A549 (cell line): ENCODE measurements around the gene PTPRN2. TPM values are rescaled to one million over a fixed set of nuclear protein-coding genes. Genes with fewer than 3 reads are reported as not detected.

ENCODE experiments used
- ATAC-seq, 2 experiments: fragments of 200-7000 bp in 1 of 2; fragments of >200 bp in 1 of 2; cut with Nextera tagmentation in 1 of 2; cut with Tn5 transposase in 1 of 2; 3 replicates each; pipeline versions ENCODE4 v1.8.0 to v1.9.1; 2018 to 2020; ENCODE audit warnings: mild to moderate bottlenecking in 1 of 2, moderate library complexity in 1 of 2
- CTCF ChIA-PET: fragments of 300-600 bp; sonication (Branson Sonifier 250); formaldehyde crosslinking; extraction: SDS; loops from one replicate; lab custom pipeline; 2021; ENCODE audit warnings: antibody characterized with exemption, inconsistent platforms; lab: Yijun Ruan, JAX
- POLR2A ChIA-PET: fragments of 350-600 bp; formaldehyde crosslinking; extraction: SDS; loops from one replicate; lab custom pipeline; 2021; ENCODE audit warnings: antibody characterized with exemption, inconsistent platforms; lab: Yijun Ruan, JAX
- DNase-seq, 2 experiments: peaks; one replicate each; pipeline versions ENCODE4 v3.0.0 to v3.0.0-alpha.2; 2011 to 2016; ENCODE audit warnings: low read depth in 1 of 2, low spot score in 1 of 2
- FAIRE-seq: peaks from 2 replicates; lab custom pipeline; 2011; peaks lifted over from hg19 to GRCh38; lab: Jason Lieb, UNC
- H3K27ac ChIP-seq, 2 experiments: fragments of >200 bp; sonication (Bioruptor Twin); formaldehyde crosslinking; 3 replicates each; pipeline ENCODE4 v1.5.1; 2016 to 2017
- H3K4me1 ChIP-seq: fragments of >200 bp; sonication (Bioruptor Twin); formaldehyde crosslinking; 3 replicates; pipeline ENCODE4 v1.6.1; 2016
- H3K4me2 ChIP-seq: fragments of >200 bp; sonication (Bioruptor Twin); formaldehyde crosslinking; 3 replicates; pipeline ENCODE4 v1.6.1; 2016
- H3K4me3 ChIP-seq: fragments of >200 bp; sonication (Bioruptor Twin); formaldehyde crosslinking; 3 replicates; pipeline ENCODE4 v1.5.1; 2016
- H3K9me3 ChIP-seq: fragments of >200 bp; sonication (Bioruptor Twin); formaldehyde crosslinking; 3 replicates; pipeline ENCODE4 v1.6.1; 2016
- ATOH8 ChIP-seq: fragments of 250-450 bp; sonication (Bioruptor Pico); IDR thresholded peaks from 2 replicates; pipeline ENCODE4 v1.5.0; 2020; ENCODE audit warnings: low read depth, mild to moderate bottlenecking, moderate library complexity
- CBX8 ChIP-seq: fragments of 200-600 bp; sonication (generic); IDR thresholded peaks from 2 replicates; pipeline ENCODE4 v1.6.1; 2016
- CHD2 ChIP-seq: fragments of 150-350 bp; IDR thresholded peaks from 2 replicates; pipeline ENCODE4 v1.6.1; 2014; ENCODE audit warnings: low read length; ENCODE audit not compliant: partially characterized antibody
- CHD4 ChIP-seq: fragments of 200-600 bp; sonication (generic); IDR thresholded peaks from 2 replicates; pipeline ENCODE4 v1.6.1; 2016; ENCODE audit warnings: antibody characterized with exemption, mild to moderate bottlenecking, borderline replicate concordance
- E2F6 ChIP-seq: IDR thresholded peaks from 2 replicates; pipeline ENCODE4 v1.6.1; 2012; ENCODE audit warnings: low read depth, borderline replicate concordance
- ELK1 ChIP-seq: fragments of 150-350 bp; IDR thresholded peaks from 2 replicates; pipeline ENCODE4 v1.6.1; 2014; ENCODE audit warnings: low read depth, mild to moderate bottlenecking, low read length
- EP300 ChIP-seq, 2 experiments: fragments of >200 bp; sonication (Bioruptor Twin); formaldehyde crosslinking; IDR thresholded peaks; 2 replicates in 1 of 2; 3 replicates in 1 of 2; pipeline ENCODE4 v1.6.1; 2016 to 2017
- FOSB ChIP-seq: fragments of 250-450 bp; sonication (Bioruptor Pico); IDR thresholded peaks from 2 replicates; pipeline ENCODE4 v1.5.0; 2020; ENCODE audit warnings: mild to moderate bottlenecking, moderate library complexity
- FOSL2 ChIP-seq, 2 experiments: fragments of 450-650 bp in 1 of 2; fragments of >200 bp in 1 of 2; sonication (Bioruptor Twin) in 1 of 2; formaldehyde crosslinking; IDR thresholded peaks; 2 replicates each; pipeline versions ENCODE4 v1.5.0 to v1.6.1; 2016 to 2020; ENCODE audit warnings: mild to moderate bottlenecking in 1 of 2, moderate library complexity in 1 of 2
- GATA3 ChIP-seq: IDR thresholded peaks from 2 replicates; pipeline ENCODE4 v1.6.1; 2012; ENCODE audit warnings: borderline replicate concordance
- HMGXB4 ChIP-seq: fragments of 250-450 bp; sonication (Bioruptor Pico); IDR thresholded peaks from 2 replicates; pipeline ENCODE4 v1.5.0; 2021; ENCODE audit warnings: mild to moderate bottlenecking, moderate library complexity, borderline replicate concordance
- HOXB5 ChIP-seq: fragments of 250-450 bp; sonication (Bioruptor Pico); IDR thresholded peaks from 2 replicates; pipeline ENCODE4 v1.5.0; 2020; ENCODE audit warnings: mild to moderate bottlenecking, moderate library complexity
- JUNB ChIP-seq: fragments of >200 bp; sonication (Bioruptor Twin); formaldehyde crosslinking; IDR thresholded peaks from 2 replicates; pipeline ENCODE4 v1.6.1; 2016
- KDM1A ChIP-seq: fragments of 200-600 bp; sonication (generic); IDR thresholded peaks from 2 replicates; pipeline ENCODE4 v1.6.1; 2016; ENCODE audit warnings: low read depth, mild to moderate bottlenecking
- MAFK ChIP-seq: fragments of 450-650 bp; IDR thresholded peaks from 2 replicates; pipeline ENCODE4 v1.6.1; 2014; ENCODE audit not compliant: partially characterized antibody
- MAX ChIP-seq: IDR thresholded peaks from 2 replicates; pipeline ENCODE4 v1.6.1; 2012
- NR3C1 ChIP-seq: fragments of >200 bp; sonication (Bioruptor Twin); formaldehyde crosslinking; IDR thresholded peaks from 3 replicates; pipeline ENCODE4 v1.6.1; 2017
- PHF8 ChIP-seq: fragments of 200-600 bp; sonication (generic); IDR thresholded peaks from 2 replicates; pipeline ENCODE4 v1.6.1; 2016; ENCODE audit warnings: low read depth, mild to moderate bottlenecking, antibody characterized with exemption, moderate library complexity, borderline replicate concordance
- POLR2AphosphoS2 ChIP-seq: conservative IDR thresholded peaks from 2 replicates; pipeline ENCODE4 v1.6.1; 2012; ENCODE audit warnings: low read length, improper control_type of control experiment, inconsistent platforms
- RARB ChIP-seq: fragments of 250-450 bp; sonication (Bioruptor Pico); IDR thresholded peaks from 2 replicates; pipeline ENCODE4 v1.8.0; 2021; ENCODE audit warnings: mild to moderate bottlenecking, moderate library complexity
- RCOR1 ChIP-seq: fragments of 150-350 bp; IDR thresholded peaks from 2 replicates; pipeline ENCODE4 v1.6.1; 2014; ENCODE audit warnings: antibody characterized with exemption, low read length, low read depth
- REST ChIP-seq: fragments of 200-600 bp; sonication (generic); IDR thresholded peaks from 2 replicates; pipeline ENCODE4 v1.6.1; 2016; ENCODE audit warnings: antibody characterized with exemption, mild to moderate bottlenecking, moderate library complexity
- SREBF2 ChIP-seq: fragments of 450-650 bp; IDR thresholded peaks from 2 replicates; pipeline ENCODE4 v1.6.1; 2014; ENCODE audit warnings: mild to moderate bottlenecking, moderate library complexity
- TFCP2L1 ChIP-seq: fragments of 250-450 bp; sonication (Bioruptor Pico); IDR thresholded peaks from 2 replicates; pipeline ENCODE4 v1.5.0; 2021; ENCODE audit warnings: mild to moderate bottlenecking
- ZC3H11A ChIP-seq: fragments of 450-650 bp; IDR thresholded peaks from 2 replicates; pipeline ENCODE4 v1.6.1; 2014; ENCODE audit warnings: antibody characterized with exemption, mild to moderate bottlenecking
- ZSCAN20 ChIP-seq: fragments of 250-450 bp; sonication (Bioruptor Pico); IDR thresholded peaks from 2 replicates; pipeline ENCODE4 v1.8.0; 2022; ENCODE audit warnings: mild to moderate bottlenecking, moderate library complexity
- WGBS: methylation state at CpG from one replicate; pipeline ENCODE4 v1.1.6; 2017; ENCODE audit errors: missing lambda C conversion rate; 5-methylcytosine and 5-hydroxymethylcytosine counted together
- polyA plus RNA-seq, 4 experiments: library from polyadenylated mRNA; depleted of rRNA in 3 of 4; stranded (reverse); fragments of >200 nt; fragmentation: RNase III in 1 of 4; extraction: RNeasy Plus Mini Kit Qiagen cat#74134 plus additional on column Dnase treatment in 1 of 4; gene quantifications; 2 replicates in 3 of 4; 3 replicates in 1 of 4; pipeline ENCODE4 v1.2.3, GENCODE V29; 2011 to 2017

Gene PTPRN2
- polyA plus RNA-seq, 2 of the 4 experiments (the other 2 are of a cell fraction): 0.41 to 1.2 TPM

GRCh38 chr7:158537516-158537882, 50.1 kb downstream of the PTPRN2 start:
- Histone ChIP-seq H3K4me3 (no peak overlapping the region), H3K4me1 (no peaks in the 10 kb centered on the region), H3K4me2 (no peak overlapping the region), H3K27ac (no peak overlapping the region), H3K9me3 (peaks cover 9% of the 10 kb centered on the region; the same call in 1 of the 3 replicates)
- ChIA-PET CTCF (no interaction called here), POLR2A (no interaction called here)
- no peak for TF ChIP-seq CHD4
- TF ChIP-seq POLR2AphosphoS2: no peak
- no peak for TF ChIP-seq EP300 (IDR thresholded peaks at IDR 0.05)
- no peak for TF ChIP-seq SREBF2
- TF ChIP-seq ATOH8 (CRISPR knock-in tag): no peak
- TF ChIP-seq JUNB: no peak
- no peak for TF ChIP-seq KDM1A
- TF ChIP-seq REST: no peak
- TF ChIP-seq CHD2: no peak
- no peak for TF ChIP-seq ELK1
- TF ChIP-seq FOSB (CRISPR knock-in tag): no peak
- TF ChIP-seq HOXB5 (CRISPR knock-in tag): no peak
- no peak for TF ChIP-seq MAX
- no peak for TF ChIP-seq CBX8
- no peak for DNase-seq
- FAIRE-seq: no peak
- ATAC-seq: no peak
- 62% methylated on average over 7 of the region's 7 CpGs for WGBS

- TF ChIP-seq GATA3 (no peak), E2F6 (no peak), ZC3H11A (no peak), SREBF2 (no peak), HOXB5 (CRISPR knock-in tag) (no peak), RARB (CRISPR knock-in tag) (no peak), TFCP2L1 (no peak), FOSL2 (IDR thresholded peaks at IDR 0.05) (no peak), FOSL2 (CRISPR knock-in tag; IDR thresholded peaks at IDR 0.05) (no peak), CHD2 (no peak), KDM1A (no peak), FOSB (CRISPR knock-in tag) (no peak), ZSCAN20 (no peak), PHF8 (no peak), MAFK (no peak), NR3C1 (no peak), RCOR1 (no peak), HMGXB4 (CRISPR knock-in tag) (no peak)
- TF ChIP-seq, all 56 proteins: peak for 0
- Histone ChIP-seq H3K4me2 (no peak overlapping the region), H3K4me3 (no peak overlapping the region), H3K4me1 (no peaks in the 10 kb centered on the region), H3K27ac (no peak overlapping the region), H3K9me3 (peaks cover 9% of the 10 kb centered on the region; the same call in 1 of the 3 replicates)
- 52% methylated on average over 9 of the region's 13 CpGs for WGBS
- DNase-seq (no peak), ATAC-seq (no peak; a peak in 1 of 6 replicates), FAIRE-seq (no peak)
- ChIA-PET CTCF (no interaction called here), POLR2A (no interaction called here)
Measured at GRCh38 chr7:158536871-158537515, 50.6 kb downstream of the PTPRN2 start.
